NCI-H774 (cell line): ENCODE data around the gene DUSP2.
"Not testable (repeated sequence)": the region's sequence is repeated elsewhere in the genome, so short reads cannot be mapped to it uniquely, and the experiment has no call there.

Source experiments
- DNase-seq: peaks from one replicate; lab custom pipeline; 2025; lab: John Stamatoyannopoulos, UW

DUSP2 gene

DNA sequence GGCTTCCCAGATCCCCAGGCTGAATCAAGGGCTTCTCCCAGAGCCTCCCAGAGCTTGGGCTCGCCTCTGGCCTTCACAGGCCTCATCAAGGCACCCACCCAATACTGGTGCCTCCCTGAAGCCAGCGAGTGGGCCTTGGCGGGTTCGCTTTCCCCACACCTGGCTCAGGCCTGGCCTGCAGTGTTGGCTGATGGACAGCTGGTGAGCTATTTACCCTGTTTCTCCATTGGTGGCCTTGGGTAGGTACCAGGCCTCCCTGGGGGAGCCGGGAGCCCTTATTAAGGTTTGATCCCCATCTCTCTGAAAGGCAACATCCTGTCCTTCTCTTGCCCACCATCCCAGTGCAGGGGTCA, 18.2 kb upstream of the DUSP2 start:
- DNase-seq: no peak

DNA sequence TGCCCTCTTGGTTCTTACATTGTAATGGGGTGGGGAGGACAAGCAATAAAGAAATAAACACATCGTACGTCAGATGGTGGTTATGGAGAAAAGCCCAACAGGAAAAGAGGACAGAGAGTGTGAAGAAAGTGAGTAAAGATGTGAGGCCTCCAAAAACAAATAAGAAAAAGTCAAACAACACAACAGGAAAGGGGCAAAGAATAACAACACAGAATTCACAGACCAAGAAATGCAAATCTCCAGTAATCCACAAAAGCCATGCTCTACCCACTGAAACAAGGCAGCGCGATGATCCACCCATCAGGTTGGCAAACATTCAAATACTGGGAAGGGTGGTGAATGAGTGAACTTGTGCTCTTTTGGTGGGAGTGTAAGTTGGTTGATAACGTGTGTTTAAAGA, 16.7 kb upstream of the DUSP2 start:
- no peak for DNase-seq

DNA sequence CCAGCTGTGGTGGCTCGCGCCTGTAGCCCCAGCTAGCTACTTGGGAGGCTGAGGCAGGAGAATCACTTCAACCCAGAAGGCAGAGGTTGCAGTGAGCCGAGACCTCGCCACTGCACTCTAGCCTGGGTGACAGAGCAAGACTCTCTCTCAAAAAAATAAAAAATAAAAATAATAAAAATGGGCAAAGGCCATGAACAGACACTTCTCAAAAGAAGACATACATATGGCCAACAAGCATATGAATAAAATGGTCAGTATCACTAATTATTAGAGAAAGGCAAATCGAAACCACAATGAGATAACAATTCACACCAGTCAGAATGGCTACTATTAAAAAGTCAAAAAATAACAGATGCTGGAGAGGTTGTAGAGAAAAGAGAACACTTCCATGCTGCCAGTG, 15.1 kb upstream of the DUSP2 start:
- not testable (repeated sequence) for DNase-seq

DNA sequence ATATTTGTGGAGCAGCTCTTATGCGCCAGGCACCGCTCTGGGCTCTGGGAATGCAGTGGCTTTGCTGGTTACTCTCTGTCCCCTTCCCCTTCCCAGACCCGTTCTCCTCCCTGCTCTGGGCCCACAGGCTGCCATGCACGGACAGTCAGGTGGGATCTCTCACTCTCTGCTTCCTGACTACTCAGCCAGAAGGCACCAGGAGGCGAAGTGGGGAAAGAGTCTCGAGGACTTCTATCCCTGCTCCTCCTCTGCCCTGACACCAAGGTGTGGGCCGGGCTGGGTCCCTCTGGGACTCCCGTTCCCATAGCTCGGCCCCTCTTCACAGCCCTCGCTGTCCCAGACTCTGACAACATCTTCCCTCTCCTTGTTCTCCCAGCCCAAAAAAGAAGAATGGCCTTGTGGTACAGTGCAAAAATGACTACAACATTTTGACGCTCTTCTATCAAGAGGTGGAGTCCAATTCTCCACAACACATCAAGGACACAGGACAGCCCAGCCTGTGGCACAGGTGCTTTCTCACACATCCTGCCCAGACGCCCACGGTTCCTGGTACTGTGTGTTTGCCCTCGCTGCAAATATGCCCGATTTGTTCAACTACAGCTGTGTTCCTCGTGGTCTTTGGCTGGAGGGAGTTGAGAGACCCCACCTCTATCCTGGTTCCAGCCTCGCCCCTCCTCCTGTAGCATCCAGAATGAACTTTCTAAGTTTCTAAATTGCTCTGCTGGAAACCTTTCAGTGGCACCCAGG, 14.0 kb upstream of the DUSP2 start:
- DNase-seq: no peak

DNA sequence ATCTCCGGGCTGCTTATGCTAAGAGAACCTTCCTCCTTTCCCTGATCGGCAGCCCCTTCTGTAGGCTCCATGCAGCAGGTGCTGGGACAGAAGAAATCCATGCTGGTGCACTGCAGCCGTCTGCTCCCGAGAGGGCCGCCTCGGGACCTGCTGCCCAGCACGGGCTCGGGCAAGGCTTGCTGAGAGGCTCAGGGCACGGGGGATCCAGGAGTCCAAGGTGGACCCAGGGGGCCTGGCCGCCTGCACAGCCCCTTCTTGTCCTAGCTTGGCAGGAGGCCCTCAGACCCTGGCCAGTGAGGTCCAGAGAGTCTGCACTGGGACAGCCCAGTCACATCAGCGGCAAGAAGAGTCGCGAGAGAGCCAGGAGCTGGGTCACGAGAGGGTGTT, 13.3 kb upstream of the DUSP2 start:
- DNase-seq: no peak

DNA sequence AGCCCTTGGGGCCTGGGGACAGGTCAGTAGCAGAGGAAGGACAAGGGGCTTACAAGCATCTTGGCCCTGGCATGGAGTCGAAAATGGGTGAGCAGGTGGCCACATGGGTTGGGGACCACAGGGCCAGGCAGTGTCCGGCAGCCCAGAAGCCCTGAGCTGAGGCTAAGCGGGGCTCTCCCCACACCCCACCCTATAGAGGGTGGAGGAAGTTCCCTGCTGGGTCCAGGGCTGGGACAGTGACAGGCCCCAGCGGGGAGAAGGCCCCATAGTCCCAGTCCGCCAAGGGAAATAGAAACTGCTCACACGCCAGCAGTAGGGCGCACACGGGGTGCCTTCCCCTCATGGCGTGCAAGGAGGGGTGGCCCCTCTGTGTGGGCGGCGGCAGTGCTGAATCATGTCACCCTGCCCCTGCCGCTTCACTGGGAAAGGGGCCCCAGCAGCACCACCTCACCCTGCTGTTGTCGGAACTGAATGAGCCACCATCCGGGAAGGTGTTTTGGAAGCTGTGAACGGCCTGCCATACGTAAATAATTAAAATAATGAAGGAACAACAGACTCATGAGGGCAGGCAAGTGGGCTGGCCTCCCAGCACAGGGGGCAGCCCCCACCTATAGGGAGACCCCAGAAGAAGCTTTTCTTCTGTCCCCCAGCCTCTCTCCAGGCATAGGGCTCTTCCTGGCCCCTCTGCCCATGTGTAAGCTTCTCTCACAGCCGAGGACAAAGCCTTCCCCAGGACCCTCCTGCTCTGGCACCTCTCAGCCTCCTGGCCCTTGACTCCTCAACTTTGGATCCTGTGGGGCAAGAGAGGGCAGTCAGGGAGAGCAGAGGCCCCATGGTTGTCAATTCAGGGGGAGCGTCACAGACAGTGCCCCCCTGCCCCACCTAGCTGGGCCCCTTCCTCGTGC, 12.7 kb upstream of the DUSP2 start:
- no peak for DNase-seq

DNA sequence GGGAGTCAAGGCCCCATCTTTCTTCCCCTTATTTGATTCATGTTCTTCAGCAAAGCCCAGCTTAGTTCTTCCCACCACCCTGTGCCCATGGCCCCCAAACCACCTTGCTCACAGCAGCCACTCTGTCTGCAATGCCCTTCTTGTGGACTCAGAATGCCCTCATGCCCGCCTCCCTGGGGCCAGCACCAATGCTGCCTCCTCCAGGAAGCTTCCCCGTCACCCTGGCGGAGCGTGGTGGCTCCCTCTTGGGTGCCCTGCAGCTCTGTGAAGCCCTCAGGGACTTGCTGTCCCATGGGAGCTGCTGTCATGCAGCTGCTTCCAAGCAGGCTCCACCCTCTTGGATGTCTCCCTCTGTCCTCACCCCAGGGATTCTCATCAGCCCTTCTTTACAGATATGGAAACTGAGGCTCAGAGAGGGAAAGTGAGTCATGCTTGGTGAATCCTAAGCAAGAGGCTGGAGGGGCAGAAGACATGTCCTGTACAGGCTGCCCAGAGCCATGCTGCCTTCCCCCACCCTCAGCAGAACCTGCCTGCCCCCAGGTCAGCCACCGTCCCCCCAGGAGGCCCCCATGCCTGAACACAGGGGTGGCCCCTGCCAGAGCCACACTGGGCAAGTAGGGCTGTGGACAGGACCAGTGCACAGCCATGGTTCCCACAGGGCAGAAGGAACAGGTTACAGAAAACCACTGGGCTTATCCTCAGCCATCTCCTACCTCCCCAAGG, 11.8 kb upstream of the DUSP2 start:
- DNase-seq: no peak

DNA sequence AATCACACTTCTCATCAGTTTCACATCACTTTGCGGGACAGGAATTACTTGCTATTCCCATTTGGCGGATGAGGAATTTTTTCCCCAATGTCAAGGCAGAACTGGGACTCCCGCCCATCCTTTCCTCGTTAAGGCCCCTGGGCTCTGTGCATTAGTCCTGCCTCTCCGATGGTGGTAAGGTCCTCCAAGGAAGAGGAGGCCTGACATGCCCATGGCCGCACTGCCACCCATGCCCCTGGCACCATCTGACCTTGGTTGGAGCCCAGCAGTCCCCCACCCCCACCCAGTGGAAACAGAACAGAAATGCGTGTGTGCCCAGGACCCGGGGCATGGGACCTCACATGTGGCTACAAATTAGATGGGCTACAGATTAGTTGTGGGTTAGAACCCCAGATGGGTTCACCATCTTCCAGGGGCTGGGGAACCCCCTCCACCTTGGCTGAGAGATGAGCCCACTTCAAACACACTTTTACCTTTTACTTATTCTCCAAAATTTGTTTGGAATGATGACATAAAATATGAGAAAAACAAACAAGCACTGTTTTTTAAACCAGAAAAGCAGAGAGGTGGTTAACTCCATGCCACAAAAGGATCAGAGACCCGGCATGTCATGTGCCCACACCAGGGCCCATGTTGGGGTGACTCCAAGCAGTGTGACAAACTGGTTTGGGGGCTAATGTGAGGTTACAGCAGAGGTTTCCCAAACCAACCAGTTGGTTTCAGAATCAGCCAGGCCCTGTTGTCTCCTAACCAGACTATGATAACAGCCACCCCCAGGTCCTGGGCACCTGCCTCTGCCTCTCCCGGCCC, 11.0 kb upstream of the DUSP2 start:
- DNase-seq: no peak

DNA sequence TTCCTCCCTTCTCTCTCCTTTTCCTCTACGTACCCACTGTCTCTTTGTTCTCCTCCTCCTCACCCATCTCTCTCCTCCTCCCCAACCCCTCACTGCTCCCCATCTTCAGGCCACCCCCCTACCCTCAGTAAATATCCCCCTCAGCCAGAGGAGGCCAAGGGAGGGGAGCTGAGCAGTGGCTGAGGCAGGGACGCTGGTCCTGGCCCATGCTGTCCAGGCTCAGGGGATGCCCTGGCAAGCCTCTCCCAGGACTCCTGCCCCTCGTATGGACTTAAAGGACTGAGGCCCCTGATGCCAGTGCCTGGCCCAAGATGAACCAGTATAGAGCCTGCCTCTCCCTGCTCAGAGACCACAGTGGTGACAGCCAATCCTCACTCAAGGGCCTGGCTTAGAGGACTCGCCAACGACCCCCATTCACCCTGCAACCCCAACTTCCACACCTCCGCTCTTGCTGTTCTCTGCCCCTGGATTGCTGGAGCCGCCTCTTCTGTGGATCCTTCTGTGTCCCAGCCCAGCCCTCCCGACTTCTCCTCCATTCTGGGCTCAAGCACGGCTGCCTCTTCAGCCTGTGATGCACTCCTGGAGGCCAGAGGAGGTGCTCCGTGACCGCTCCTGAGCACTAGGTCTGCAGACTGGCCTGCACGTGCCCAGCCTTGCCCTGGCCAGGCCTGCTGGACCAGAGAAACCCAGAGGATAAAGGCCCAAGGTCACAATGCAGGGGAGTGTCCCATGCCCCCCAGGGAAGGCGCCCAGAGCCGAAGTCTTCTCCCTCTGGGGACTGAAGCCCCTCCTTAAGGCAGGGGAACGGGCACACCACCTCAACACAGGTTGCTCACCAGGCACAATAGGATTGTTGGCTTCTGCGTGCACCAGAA, 9.5 kb upstream of the DUSP2 start:
- no peak for DNase-seq

DNA sequence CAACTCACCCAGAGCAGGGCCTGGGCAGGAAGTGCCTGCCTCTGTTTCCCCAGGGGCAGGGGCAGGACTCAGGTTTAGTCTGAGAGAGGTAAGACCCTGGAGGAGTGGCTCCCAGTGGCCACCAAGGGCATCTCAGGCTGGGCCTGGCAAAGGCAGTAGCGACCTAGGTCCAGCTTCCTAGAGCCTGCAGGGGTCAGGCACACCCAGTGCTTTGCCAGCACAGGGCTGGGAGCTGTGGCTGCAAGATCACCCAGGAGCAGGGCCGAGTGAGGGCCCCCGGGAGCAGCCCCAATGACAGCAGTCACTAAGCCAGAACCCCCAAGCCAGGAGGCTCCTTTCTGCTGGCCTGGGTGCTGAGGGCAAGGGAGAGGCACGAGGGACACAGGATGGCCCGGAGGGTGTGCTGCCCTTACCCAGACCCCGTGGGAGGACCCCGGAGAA, 8.8 kb upstream of the DUSP2 start:
- no peak for DNase-seq

DNA sequence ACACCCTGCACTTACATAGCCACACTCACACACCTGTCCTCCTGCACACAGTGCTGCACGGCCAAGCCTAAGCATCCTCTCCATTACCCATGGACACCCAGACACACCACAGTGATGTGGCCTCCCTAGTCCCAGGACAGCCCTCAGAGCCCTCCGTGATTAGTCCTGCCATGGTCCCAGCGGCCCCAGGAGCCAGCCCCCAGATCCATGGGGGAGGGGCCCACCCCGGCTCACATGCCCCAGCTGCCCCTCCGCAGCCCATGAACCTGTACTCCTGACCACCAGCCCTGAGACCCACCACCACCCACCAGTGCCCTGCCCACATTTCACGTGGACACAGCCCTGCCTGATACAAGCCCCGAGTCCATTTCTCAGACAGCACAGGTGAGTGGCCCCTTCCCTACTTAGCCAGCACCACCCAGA, 8.1 kb upstream of the DUSP2 start:
- no peak for DNase-seq

DNA sequence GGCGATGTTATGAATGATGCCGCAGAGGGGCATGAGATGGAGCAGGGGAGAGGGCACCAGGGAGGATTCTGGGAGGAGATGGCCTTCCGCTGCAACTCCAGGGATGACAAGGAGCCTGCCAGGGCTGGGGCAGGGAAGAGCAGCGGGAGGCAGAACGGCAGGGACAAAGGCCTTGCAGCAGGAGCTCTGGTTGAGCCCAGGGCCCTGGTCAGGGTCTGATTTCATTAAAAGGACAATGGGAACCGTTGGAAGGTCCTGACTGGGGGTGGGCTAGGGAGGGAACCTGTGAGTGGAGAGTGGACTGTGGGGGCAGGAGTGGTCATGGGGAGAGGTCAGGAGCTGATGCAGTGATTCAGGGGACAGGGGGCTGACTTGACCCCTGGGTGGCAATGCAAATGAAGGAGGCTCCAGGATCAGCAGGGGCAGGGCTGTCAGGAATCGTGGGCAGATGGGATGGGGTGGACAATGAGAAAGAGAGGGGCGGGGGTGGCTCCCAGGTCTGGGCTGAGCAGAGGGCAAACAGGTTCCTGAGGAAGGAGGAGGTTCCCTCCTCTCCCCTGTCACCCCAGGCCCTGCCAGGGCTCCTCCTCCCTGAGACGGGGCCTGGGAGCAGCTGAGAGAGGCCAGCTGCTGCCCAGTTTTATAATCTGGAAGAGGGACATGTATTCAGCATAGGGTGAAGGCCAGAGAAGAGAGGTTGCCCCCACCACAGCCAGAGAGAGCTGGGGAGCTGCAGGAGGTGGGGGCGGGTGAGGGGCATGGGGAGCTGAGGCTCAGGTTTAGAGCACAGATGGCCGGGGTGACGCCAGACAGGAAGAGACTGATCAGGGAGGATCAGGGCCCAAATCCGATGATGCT, 7.3 kb upstream of the DUSP2 start:
- DNase-seq: no peak

DNA sequence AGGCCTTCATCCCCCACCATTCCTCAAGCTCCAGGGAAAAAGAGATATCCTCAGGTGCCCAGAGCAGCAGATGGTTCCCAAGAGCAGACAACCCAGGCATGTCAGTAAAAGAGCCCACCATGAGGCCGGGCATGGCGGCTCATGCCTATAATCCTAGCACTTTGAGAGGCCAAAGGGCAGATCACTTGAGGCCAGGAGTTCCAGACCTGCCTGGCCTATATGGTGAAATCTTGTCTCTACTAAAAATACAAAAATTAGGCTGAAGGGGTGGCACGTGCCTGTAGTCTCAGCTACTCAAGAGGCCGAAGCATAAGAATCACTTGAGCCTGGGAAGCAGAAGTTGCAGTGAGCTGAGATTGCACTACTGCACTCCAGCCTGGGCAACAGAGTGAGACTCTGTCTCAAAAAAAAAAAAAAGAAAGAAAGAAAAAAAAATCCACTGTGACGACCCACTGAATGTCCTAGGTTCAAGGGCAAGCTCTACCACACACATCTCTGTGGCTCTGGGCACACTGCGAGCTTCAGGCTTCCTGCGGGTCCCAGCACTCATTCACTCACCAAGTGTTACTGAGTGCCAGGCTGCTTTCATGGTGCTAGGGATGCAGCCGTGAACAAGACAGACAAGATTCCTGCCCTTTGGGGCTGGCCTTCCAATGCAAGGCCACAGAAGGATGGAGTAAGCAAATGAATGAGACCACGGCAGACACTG, 6.5 kb upstream of the DUSP2 start:
- no peak for DNase-seq

DNA sequence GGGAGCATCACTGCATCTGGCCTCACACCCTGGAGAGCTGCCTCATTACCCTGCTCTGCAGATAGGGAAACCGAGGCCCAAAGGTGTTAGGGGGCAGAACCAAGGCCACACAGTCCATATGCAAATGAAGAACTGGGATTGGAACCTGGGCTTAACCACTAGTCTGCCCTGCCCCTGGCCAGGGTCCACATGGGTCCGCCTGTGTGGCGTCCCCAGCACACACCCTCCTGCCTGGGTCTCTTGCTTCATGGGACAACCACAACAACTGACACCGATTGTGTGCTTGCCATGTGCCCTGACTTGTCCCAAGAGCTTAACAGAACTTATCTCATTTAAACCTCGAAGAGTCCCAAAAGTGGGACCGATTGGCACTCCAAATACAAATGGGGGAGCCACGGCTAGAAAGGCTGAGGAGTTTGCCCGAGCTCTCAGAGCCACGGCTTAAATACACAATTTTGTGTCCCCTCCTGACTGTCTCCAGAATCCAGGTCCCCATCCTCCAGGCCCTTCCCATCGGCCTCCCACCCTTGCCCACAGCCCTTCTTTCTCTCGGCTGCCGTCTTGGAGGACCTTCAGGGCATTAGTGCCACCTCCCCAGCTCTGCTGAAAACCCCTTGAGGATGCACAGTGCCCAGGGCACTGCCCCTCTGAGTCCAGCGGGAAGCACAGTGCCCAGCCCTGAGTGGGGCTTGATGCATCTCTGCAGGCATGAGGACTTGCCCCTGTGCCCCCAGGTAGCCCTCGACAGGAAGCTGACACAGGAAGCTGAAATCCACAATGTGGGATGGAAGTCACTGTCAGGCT, 5.8 kb upstream of the DUSP2 start:
- no peak for DNase-seq

DNA sequence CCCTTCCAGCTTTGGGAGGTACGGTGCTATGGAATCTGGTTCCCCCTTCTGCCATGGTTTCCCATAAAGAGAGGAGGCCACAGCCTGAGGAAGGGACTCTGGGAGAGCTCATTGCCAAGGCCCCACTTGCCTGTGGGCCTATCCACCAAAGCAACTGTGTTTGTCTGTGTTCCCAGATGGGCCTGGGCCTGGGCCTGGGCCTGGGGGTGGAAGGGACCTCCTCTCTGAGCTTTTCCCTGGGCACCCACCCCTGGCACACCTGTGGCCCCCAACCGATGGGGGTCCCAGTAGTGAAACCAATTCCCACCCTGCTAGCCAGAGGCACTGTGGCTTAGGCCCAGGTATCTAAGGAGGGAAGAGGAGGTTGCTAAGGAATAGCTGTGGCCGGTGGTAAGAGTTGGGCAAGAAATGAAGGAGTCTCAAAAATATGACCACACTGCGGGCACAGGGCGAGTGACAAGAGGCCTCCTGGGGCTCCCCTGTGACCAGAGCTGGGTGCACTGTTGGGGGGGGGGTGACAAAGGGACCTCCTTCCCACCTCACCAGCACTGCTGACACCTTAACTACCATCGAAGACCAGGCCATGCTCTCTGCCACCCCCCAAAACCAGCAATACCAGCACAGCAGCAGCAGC, 4.9 kb upstream of the DUSP2 start:
- no peak for DNase-seq

DNA sequence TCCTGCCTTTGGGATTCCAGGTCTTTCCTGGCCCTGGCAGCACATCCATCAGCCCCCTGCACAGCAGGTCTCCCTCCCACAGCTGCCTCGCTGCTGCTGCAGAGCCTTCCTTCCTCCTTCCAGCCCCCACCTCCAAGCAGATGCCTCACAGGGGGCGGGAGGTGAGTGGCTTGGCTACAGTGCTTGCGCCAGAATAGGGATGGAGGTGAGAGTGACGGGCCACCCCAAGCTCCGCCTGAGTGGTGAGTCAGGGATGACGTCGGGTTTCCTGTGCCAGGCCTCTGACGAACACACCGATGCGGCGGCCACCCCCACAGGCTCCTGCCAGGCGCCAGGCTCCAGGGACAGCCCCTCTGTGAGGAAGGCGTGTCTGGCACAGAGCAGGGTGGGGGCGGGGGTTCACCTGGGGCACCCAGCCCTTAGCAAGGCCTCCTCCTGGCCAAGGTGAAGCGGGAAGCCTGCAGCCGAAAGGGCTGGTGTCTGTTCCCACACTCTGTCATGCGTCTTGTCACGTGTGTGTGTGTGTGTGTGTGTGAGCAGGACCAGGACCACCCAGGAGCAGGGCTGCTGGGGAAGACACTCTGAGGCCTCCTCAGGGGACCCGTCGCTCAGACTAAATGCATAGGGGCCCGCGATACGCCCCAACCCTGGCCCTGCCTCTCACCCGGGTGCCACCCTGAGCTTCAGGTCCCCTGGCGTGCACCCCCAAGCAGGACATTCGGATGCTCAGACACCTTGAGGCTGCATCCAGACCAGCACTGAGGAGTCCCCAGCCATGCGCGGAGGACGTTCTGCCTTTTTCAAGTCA, 3.4 kb upstream of the DUSP2 start:
- DNase-seq: peak; percentile 41

DNA sequence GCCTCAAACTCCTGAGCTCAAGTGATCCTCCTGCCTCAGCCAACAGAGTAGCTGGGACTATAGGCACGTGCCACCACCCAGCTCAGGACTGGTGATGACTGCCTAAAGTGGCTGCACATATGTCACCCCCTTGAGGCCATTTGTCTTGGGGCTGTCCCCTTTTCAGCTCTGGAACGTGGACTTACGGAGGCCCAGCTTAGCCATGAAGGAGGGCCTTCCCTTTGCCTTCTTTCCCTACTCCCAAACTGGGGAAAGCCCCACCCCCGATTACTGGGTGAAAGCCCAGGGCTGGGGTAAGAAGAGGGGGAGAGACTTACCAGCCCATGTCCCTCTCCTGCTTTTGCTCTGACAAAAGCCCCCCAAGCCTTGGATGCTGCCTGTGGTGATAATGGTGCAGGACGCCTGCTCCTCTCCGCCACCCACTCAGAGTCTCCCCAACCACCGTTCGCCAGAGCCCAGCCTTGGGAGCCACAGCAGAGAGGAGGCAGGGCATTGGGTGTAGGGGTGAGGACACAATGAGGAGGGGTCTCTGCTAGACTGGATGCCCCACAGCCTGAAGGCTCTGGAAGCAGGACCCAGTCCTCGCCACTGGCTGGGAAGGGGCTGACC, 2.5 kb upstream of the DUSP2 start:
- no peak for DNase-seq
